ENCODE measurements around the gene MYT1.
"Not testable (repeated sequence)": the region's sequence is repeated elsewhere in the genome, so short reads cannot be mapped to it uniquely, and the experiment has no call there.

The MYT1 gene

DNA sequence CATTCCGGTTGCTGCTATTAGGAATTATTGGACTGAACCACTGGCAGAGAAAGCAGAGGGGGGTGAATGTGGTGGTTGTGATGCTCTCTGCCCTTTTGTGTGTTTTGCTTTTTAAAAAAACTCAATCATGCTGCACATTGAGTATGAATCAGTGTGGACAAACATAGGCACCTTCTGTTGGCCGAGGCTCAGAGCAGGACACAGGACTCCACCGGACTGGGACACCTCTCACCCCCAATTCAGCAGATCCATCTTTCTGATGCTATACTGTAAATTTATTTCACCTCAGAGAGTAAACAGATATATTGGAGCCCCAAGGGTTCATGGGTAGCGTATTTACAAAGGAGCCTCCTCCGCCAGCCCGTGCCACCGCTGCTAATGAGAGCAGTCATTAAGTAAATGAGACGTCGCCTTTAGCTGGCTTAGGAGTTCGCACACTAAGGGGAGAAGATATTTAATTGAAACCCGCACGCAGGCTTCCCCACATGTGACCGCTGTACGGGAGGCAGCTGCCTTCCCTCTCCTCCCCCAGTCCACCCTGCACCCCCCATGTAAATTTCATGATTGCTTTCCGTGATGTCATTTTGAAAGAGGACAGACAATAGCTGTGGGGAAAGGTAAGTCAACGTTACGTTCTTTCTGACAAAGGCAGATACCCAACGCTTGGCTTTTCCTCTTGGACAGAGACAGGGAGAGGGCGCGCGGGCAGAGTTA lies at the start of gene MYT1:
TSS of gene MYT1 (plus strand) at position 330 of the 714 bp plus-strand sequence. CDS start 34,410 bp downstream, outside the sequence.
- no peak for DNase-seq

DNA sequence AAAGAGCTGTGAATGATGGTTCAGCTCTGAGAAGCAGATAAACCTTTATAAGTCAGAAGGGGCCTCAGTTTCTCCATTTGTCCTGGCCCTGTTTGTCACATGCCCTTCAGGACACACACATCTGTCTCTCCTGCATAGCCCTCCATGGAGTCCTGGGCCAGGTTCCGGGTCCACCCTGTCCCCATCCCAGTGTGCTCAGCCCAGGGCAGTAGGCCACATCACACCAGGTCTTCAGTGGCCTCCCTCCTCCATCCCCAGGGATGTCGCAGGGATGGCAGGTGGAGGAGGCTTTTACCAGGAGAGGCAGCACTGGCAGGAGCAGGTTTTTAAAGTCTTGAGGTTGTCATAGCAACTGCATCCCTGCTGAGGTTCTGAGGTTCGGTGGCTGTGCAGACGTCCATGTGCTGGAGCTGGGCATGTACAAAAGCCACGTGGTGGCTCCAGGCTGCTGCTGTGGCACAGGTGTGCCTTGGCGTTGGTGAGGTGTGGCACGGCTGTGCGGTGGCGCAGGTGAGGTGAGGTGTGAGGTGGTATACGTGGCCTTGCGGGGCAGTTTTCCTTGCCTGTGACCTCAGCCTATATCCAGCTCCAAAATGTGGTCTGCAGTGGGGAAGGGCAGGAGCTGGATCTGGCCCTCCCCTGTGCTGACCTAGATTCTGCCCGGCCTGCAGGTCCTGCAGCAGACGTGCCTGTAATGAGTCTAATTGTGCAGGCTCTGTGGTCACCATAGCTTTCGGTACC lies 48.9 kb upstream of the MYT1 start:
- no peak for DNase-seq

DNA sequence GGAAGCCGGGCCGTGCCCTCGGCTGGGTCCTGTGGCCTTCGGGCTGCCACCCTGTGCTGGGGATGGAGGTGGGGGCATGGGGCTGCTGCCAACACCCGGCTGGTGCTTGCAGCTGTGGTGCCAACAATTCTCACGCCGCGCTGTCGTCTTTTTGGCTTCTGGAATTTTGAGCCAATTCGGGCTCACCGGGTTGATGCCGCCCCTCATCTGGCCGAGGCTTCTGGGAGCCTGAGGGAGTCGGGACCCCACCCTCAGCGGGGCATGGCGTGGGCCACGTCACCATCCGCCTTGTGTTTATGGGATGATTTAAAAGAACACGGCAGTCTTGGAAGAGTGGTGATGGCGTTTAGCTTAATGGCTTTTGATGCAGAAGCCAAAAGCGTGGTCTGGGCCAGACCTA lies 48.2 kb upstream of the MYT1 start:
- no peak for DNase-seq

DNA sequence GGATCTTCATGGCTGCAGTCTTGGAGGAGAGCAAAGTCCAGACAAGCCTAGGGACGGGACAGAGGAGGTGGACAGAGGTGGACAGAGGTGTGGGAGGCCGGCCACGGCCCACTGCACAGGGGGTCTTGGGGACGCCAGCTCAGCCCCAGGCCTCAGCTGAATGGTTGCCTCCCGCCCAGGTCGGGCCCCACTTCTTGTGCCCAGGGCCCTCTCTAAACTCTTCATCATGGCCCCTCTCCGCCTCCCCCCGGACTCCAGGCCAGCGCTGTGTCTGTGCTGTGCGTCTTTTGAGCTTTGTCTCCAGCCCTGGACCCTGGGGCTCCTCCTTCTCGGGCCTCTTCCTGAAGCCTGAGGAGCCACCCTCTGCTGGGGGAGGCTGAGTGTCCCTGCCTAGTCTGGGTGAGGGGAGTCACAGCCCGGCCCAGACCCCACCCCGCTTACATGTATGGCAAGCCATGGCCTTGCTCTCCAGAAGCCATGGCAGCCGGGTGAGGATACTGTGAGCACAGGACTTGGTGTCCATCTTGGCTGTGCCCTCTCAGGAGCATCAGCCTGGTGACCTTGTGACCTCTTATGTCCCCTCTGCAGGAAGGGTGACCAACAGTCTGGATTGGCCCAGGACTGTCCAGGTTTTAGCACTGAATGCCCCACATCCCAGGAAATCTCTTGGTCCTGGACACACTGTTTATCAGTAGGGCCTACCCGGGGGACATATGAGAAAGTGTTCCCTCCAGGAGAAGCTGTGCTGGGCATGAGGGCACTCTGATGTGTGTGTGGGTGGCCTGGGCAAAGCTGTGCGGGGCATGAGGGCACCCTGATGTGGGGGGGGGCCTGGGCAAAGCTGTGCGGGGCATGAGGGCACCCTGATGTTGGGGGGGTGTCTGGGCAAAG lies 47.5 kb upstream of the MYT1 start:
- DNase-seq, result no peak

DNA sequence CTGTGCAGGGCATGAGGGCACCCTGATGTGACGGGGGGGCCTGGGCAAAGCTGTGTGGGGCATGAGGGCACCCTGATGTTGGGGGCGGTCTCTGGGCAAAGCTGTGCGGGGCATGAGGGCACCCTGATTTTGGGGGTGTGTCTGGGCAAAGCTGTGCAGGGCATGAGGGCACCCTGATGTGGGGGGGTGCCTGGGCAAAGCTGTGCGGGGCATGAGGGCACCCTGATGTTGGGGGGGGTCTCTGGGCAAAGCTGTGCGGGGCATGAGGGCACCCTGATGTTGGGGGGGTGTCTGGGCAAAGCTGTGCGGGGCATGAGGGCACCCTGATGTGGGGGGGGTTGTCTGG lies 46.8 kb upstream of the MYT1 start:
- DNase-seq, result not testable (repeated sequence)

DNA sequence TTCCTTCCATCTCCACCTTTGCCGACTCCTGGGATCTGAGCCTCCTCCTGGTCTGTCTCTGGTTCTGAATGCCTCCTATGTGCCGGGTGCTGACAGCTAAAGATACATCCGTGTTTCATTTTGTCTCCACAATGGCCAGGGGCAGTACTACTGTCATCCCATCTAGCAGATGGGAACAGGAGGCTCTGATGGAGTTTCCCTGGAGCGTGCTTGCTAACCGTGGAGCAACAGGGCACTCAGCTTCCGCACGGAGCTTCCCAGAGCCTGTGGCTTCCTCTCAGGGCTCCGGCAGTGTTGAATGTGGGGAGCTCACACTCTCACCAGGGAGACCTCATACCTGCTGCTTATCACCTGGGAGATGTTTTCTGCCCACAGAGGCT lies 45.0 kb upstream of the MYT1 start:
- DNase-seq, result no peak

DNA sequence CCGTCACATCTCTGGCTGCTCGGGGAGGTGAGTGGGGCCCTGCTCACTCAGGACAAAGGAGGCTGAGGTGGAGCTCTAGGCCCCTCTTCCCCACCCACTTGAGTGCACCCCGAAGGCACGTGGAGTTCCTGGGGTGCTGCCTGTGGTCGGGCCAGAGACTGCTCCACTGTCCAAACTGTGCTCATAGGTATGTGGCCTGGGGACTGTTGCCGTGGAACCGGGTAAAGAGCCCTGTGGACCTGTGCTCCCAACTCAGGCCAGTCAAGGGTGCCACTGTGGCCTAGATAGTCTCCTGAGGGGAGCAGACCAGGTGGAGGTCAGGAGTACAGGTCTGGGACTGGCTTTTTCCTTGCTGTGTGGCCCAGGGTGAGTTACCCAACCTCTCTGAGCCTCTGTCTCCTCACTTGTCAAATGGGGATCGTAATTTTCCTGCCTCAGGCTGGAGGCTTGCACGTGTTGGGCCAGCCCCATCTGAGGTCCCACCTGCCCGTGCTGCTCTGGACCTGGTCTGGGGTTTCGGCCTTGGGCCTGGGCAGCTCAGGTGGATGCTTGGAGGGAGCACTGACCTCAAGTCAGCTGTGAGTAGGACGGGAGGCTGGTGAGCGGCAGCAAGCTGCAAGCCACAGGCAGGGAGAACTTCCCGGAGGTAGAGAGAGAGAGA lies 44.4 kb upstream of the MYT1 start:
- DNase-seq, result peak; percentile 27

DNA sequence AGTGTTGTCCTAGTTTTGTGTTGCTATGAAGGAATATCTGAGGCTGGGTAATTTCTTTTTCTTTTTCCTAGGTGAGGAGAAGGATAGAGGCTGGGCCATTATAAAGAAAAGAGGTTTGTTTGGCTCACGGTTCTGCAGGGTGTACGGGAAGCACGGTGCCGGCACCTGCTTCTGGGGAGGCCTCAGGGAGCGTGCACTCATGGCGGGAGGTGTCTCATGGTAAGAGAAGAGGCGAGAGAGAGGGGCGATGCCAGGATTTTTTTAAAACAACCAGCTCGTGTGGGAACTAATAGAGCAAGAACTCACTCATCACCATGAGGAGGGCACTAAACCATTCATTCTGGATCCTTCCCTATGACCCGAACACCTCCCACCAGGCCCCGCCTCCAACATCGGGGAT lies 42.7 kb upstream of the MYT1 start:
- DNase-seq, result no peak

DNA sequence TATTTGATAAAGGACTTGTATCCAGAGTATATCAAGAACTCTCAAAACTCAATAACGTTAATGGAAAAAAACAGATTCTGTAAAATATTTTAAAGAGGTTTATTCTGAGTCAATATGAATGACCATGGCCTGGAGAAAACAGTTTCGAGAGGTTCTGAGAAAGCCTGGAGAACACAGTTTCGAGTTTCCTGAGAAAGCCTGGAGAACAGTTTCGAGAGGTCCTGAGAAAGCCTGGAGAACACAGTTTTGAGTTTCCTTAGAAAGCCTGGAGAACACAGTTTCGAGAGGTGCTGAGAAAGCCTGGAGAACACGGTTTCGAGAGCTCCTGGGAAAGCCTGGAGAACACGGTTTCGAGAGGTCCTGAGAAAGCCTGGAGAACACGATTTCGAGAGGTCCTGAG lies 41.3 kb upstream of the MYT1 start:
- not testable (repeated sequence) for DNase-seq

DNA sequence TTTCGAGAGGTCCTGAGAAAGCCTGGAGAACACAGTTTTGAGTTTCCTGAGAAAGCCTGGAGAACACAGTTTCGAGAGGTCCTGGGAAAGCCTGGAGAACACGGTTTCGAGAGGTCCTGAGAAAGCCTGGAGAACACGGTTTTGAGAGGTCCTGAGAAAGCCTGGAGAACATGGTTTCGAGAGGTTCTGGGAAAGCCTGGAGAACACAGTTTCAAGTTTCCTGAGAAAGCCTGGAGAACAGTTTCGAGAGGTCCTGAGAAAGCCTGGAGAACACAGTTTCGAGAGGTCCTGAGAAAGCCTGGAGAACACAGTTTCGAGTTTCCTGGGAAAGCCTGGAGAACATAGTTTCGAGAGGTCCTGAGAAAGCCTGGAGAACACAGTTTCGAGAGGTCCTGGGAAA lies 40.7 kb upstream of the MYT1 start:
- DNase-seq, result not testable (repeated sequence)

DNA sequence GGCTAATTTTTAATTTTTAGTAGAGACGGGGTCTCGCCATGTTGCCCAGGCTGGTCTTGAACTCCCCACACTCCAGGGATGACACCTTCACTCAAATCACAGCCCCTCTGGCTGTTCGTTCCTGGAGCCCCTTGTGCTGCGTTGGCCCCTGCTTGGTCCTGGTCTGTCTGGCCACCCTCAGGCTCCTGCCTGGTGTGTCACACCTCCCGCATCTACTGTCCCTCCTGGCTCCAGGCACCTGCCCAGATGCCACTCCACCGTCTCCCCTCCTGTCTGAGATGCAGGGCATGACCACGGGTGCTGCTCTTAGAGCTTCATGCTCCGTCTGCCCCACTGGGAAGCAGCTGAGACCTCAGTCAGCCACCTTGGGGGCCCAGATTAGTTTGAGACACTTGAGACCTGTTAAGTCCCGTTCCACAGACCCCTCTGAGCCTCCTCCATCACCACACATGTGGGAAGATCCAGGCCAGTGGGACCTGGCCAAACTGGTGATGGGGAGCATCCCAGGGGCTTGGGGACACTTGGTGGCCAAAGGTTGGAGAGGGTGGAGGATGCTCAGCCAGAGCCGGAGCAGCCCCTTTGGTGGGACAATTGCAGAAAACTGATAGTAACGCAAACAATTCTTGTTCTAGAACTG lies 35.0 kb upstream of the MYT1 start:
- no peak for DNase-seq

DNA sequence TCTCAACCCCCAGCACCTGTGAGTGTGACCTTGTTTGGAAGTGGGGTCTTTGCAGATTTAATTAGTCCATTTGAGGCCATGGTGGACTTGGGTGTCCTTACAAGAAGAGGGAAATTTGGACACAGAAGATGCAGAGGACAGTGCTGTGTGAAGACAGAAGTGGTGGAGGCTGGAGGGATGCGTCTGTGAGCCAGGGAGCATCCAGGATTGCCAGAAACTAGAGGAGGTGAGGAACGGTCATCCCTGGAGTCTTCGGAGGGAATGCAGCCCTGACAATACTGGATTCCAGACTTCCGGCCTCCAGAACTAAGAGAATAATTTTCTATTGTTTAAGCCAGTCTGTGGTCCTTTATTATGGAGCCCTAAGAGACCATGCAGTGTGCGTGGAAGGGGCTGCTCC lies 34.0 kb upstream of the MYT1 start:
- DNase-seq, result no peak

DNA sequence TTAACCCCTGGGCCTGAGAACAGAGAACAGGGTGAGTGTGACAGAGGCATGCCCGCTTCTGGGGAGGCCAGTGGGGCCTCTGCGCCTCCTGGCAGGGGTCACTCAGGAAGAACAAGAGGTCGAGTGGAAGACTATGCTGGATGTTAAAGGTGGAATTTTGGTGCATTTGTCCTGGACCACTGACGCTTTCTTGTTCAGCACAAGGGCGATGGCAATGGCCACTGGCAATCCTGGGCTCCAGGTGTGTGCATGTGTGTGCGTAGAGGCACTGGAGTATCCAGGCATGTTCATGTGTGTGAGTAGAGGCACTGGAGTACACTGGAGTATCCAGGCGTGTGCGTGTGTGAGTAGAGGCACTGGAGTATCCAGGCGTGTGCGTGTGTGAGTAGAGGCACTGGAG lies 33.4 kb upstream of the MYT1 start:
- DNase-seq, result no peak

DNA sequence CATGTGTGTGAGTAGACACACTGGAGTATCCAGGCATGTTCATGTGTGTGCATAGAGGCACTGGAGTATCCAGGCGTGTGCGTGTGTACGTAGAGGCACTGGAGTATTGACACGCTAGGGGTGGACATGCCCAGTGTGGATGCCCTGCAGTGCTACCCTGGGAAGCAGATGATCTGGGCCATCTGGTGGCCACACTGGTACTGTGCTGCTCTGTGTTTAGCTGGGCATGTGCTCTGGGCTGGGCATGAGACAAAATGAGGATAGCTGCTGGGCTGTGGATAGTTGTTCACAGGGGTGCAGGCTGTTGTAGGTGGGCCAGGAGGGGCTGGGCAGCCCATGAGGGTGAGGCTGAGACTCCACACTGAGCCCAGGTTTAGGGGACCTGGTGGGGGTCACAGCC lies 32.8 kb upstream of the MYT1 start:
- peak; percentile 82 for DNase-seq

DNA sequence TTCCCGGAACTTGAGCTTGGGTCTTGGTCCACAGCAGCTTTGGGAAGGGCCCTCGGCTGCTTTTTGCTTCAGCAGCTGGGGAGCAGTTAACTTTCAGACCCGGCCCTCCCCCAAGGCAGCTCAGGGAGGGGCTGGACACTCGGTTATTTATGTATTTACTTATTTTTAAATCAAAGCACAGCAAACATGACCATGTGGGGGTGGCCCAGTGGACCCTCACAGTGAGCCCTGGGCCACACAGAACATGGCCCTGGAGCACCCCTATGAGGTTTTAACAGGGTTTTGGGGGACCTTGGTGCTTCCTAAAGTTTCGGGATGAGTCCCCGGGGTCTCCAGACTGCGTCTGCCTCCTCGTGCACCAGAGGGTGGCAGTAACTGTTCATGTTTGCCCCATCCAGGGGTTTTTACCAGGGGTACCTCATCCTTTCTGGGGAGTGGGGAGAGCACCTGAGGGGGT lies 30.3 kb upstream of the MYT1 start:
- DNase-seq, result no peak

DNA sequence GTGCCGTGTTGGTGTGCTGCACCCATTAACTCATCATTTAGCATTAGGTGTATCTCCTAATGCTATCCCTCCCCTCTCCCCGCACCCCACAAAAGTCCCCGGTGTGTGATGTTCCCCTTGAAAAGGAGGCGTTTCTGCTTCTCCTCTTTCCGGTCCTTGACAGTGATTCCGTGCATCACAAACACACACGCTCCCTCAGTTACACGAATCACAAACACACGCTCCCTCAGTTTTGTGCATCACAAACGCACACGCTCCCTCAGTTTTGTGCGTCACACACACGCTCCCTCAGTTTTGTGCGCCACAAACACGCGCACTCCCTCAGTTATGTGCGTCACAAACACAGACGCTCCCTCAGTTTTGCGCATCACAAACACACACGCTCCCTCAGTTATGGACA lies 29.5 kb upstream of the MYT1 start:
- not testable (repeated sequence) for DNase-seq

DNA sequence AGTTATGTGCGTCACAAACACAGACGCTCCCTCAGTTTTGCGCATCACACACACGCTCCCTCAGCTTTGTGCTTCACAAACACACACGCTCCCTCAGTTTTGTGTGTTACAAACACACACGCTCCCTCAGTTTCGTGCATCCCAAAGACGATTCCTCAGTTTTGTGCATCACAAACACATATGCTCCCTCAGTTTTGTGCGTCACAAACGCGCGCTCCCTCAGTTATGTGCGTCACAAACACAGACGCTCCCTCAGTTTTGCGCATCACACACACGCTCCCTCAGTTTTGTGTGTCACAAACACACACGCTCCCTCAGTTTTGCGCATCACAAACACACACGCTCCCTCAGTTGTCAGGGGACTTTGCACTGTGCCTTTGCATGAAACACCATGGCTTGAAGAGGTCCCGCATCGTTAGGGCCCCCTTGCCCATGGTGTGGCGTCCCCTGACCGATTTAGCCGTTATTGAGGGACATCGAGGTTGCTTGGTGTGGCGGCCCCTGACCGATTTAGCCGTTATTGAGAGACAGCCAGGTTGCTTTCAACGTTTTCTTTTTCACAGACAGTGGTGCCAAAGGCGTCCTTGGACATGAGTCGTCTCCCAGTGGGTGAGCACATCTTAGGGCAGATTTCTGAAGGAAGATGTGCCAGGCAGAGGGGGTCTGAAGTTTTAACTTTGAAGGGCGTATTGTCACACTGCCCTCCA lies 28.1 kb upstream of the MYT1 start:
- DNase-seq, result no peak

DNA sequence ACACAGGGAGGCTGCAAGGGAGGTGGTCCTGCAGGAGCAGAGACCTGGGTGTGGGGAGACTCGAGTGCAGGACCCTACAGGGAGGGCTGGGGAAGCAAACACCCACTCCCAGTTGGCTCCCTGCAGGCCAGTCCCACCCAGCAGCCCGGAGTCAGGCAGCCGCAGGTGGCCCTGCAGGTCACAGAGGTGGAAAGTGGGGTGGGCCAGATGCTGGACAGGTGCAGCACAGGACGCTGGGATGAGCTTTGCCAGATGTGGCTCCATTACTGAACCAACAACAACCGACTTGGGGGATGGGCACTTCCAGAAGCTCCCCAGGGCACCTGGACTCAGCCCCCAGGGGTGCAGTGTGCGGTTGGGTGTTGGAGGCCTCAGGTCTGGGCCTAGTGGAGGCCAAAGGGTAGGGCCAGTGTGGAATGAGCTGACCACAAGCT lies 26.6 kb upstream of the MYT1 start:
- DNase-seq, result no peak

DNA sequence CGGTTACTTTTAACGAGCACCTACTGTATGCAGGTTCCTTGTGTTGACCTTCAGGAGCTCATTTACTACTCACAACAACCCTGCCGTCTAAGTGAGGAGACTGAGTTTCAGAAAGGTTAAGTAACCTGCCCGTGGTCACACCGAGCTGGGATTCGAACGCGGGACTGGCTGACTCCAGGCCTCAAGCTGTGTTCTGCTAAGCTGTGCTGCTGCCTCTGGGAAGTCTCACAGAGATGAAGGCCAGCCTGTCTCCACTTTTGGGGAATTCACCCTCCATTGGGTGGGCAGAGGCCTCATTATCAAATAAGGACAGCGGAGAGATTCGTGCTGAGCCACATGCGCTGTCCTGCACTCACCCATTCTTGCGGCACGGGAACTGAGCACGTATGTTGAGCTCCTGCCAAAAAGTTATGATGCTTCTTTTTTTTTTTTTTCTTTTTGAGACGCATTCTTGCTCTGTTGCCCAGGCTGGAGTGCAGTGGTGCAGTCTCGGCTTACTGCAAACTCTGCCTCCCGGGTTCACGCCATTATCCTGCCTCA lies 25.9 kb upstream of the MYT1 start:
- no peak for DNase-seq

DNA sequence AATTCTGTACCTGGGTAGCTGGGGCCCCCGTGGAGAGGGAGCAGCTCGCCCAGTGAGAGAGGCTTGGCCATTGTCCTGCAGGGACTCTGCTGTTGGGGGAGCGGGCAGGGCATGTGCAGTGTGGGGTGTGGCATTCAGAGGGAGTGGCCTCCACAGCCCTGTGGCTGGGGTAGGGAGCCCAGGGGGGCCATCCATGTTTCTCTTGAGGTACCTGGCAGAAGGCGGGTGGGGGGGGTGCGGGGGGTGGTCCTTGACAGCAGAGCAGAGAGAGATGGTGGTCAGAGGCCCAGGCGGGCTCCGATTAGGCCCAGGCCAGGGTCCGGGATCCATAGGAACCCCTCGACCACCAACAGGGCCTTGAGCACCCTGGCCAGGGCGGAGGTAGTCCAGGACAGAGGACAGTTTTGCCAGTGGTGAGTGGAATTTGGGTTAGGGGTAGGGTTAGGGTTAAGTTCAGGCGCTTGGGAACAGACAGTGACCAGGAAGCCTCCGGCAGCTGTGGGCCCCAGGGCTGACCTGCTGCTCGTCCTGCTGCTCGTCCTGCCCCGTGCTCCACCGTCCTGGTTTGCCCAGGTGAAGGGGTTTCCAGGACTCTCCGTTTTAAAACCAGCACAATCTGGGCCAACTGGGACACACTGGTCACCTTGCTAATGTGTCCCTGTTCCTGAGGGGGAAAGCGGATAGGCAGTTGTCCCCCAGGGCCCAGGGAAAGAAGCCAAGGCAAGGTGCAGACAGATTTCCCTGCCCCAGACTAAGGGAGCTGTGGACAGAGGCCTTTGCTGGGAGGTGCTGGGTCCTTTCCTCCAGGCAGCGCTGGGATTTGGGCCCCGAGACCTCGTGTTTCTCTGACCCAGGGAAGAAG lies 24.8 kb upstream of the MYT1 start:
- DNase-seq, result no peak

Data from 8988T (cell line).